ENCODE data around the gene PADI1.

Gene PADI1

DNA sequence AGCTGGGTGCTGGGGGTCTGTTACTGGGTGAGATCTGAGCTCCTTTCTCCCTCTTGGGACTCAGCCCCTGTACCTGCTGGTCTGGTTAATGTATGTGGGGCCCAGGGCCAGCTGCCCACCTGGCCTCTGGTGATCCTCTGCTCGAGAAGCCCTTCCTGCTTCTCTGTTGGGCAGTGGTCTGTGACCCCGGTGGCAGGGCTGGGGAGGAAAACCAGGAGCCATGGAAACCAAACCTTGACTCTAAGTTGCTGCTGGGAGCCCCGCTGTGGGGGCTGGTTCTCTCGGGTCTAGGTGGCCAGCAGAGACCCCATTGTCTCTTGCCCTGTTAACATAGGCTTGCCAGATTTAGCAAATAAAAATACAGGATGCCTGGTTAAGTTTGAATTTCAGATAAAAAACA is 1.3 kb downstream of the PADI1 start:
- TF ChIP-seq, protein P1, sequence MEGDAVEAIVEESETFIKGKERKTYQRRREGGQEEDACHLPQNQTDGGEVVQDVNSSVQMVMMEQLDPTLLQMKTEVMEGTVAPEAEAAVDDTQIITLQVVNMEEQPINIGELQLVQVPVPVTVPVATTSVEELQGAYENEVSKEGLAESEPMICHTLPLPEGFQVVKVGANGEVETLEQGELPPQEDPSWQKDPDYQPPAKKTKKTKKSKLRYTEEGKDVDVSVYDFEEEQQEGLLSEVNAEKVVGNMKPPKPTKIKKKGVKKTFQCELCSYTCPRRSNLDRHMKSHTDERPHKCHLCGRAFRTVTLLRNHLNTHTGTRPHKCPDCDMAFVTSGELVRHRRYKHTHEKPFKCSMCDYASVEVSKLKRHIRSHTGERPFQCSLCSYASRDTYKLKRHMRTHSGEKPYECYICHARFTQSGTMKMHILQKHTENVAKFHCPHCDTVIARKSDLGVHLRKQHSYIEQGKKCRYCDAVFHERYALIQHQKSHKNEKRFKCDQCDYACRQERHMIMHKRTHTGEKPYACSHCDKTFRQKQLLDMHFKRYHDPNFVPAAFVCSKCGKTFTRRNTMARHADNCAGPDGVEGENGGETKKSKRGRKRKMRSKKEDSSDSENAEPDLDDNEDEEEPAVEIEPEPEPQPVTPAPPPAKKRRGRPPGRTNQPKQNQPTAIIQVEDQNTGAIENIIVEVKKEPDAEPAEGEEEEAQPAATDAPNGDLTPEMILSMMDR (IDR thresholded peaks at IDR 0.05; ENCODE audit: control insufficient read depth, insufficient read depth, low read depth, low read length, missing control alignments): no peak
- DNase-seq (ENCODE audit: low read depth): no peak
- H3K4me3 ChIP-seq (ENCODE audit: control insufficient read depth, low read depth, low read length): no peak overlapping the region

DNA sequence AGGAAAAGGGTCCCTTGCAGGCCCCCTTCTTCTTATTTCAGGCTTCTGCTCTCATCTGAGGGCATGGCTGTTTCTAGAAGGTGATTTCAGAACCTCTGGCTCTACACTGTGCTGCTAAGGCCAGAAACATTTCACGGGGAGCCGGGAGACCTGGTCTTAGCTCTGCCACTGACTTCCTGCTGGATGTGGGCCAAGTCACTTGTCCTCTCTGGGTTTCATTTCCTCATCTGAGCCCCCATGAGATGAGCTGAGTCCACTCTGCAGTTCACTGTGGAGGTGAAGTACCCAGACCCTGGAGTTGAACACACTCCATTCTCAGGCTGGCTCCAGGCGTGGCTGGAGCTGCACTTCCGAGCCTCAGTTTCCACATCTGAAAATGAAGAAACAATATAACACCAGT is 2.1 kb downstream of the PADI1 start:
- H3K4me3 ChIP-seq (ENCODE audit: control insufficient read depth, low read depth, low read length): no peak overlapping the region
- DNase-seq (ENCODE audit: low read depth): no peak
- TF ChIP-seq, protein P1 (IDR thresholded peaks at IDR 0.05; ENCODE audit: control insufficient read depth, insufficient read depth, low read depth, low read length, missing control alignments): no peak

DNA sequence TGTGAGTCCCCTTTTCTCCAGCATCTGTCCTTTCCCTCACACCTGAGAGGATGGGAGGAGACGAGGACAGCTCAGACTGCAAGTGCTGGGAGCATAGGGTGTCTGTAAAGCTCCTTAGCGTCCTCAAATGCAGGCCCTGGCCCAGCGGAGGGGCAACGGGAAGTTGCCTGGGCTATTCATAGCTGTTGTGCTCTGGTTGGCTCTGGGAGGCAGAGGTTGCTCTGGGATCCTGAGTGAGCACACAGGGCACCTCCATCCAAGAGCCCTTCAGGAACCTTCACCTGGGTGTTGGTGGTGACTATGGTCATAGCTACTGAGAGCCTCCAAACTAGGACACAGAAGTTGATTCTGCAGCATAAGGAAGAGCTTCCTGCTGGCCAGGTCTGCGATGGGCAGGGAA is 2.6 kb downstream of the PADI1 start:
- TF ChIP-seq, protein P1 (IDR thresholded peaks at IDR 0.05; ENCODE audit: control insufficient read depth, insufficient read depth, low read depth, low read length, missing control alignments): no peak
- H3K4me3 ChIP-seq (ENCODE audit: control insufficient read depth, low read depth, low read length): no peak overlapping the region
- DNase-seq (ENCODE audit: low read depth): no peak

DNA sequence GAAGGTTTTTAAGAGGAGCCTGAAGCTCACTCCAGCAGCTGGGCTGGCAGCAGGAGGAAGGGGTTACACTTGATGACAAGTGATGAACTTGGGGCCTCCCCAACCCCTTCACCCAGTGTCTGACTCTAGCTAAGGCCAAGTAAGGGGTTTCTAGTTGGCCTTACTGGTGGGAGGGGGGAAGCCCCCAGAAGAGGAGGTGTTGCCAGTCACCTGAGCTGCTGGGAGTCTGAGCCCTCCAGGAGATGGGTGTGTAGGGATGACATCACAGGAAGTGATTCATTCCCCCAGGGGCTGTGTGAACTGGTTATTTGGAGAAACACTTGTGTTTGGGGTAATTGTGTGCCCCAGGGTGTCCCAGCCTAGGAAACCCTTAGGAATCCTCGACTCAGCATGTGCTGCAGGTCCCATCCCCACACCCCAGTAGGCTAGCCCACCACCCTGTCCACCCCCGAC is 3.1 kb downstream of the PADI1 start:
- TF ChIP-seq, protein P1 (IDR thresholded peaks at IDR 0.05; ENCODE audit: control insufficient read depth, insufficient read depth, low read depth, low read length, missing control alignments): no peak
- H3K4me3 ChIP-seq (ENCODE audit: control insufficient read depth, low read depth, low read length): no peak overlapping the region
- no peak for DNase-seq (ENCODE audit: low read depth)

DNA sequence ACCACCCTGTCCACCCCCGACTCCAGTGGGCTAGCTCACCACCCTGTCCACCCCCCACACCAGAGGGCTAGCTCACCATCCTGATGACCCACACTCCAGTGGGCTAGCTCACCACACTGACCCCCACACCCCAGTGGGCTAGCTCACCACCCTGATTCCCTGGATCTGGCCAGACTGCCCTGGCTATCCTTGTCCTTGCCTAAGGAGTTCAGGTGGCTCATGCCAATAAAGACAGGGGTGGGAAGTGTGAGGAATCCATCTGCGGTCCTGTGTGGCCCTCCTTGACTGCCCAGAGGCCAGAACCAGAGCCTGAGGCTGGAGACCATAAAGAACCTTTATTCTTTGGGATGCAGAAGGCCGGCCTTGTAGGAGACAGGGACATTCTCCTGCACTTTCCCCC is 3.6 kb downstream of the PADI1 start:
- DNase-seq (ENCODE audit: low read depth): no peak
- no peak overlapping the region for H3K4me3 ChIP-seq (ENCODE audit: control insufficient read depth, low read depth, low read length)
- TF ChIP-seq, protein P1 (IDR thresholded peaks at IDR 0.05; ENCODE audit: control insufficient read depth, insufficient read depth, low read depth, low read length, missing control alignments): no peak

DNA sequence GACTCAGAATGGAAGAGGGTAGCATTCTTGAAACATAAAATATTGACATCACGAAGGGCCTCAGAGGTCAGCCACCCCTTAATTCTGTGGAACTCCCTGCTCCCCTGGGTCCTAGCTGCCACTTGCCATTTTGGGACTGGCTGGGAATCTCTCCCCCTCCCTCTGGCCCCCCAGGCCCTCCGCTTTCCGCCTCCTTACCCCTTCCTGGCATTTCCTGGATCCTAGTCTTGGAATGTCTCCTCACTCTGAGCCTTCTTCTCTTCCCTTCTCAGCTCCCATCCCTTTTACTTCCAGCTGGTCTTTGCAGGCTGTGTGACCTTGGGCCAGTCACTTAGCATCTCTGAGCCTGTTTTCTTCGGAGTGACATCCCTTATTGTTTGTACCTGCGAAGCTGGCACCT is 4.5 kb downstream of the PADI1 start:
- no peak overlapping the region for H3K4me3 ChIP-seq (ENCODE audit: control insufficient read depth, low read depth, low read length)
- no peak for DNase-seq (ENCODE audit: low read depth)
- TF ChIP-seq, protein P1 (IDR thresholded peaks at IDR 0.05; ENCODE audit: control insufficient read depth, insufficient read depth, low read depth, low read length, missing control alignments): no peak

DNA sequence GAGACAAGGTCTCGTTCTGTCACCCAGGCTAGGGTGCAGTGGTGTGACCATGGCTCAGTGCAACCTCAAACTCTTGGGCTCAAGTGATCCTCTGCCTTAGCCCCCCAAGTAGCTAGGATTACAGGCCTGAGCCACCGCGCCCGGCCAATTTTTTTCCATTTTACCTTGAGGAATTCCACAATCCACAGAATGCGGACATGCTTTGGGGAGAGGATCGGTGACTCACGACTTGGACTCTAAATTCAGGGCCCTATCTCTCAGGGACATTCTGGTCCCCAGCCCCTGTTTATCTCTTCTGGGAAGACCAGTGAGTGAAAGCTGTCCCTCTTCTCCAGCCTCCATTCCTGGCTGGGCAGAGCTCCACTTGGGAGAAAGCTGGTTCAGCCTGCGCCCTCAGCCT is 5.2 kb downstream of the PADI1 start:
- H3K4me3 ChIP-seq (ENCODE audit: control insufficient read depth, low read depth, low read length): no peak overlapping the region
- TF ChIP-seq, protein P1 (IDR thresholded peaks at IDR 0.05; ENCODE audit: control insufficient read depth, insufficient read depth, low read depth, low read length, missing control alignments): no peak
- DNase-seq (ENCODE audit: low read depth): no peak

Data from AG09309 (cell line).